Activated T-helper 17 cell treated with anti-CD3 and anti-CD28 coated beads, Interleukin-2, amount 50 U/mL, for 72 hours (primary cell): Measurements from ENCODE around the gene AMN. TPM values are rescaled to one million over a fixed set of nuclear protein-coding genes. Genes with fewer than 3 reads are reported as not detected.
"Not testable (repeated sequence)": the region's sequence is repeated elsewhere in the genome, so short reads cannot be mapped to it uniquely, and the experiment has no call there.

Experiments
- ATAC-seq: fragments of 150-1000 bp; cut with Tn5 transposase; replicated peaks from 2 replicates; pipeline ENCODE4 v1.10.0; 2021; ENCODE audit warnings: mild to moderate bottlenecking, moderate library complexity
- H3K27ac Mint-ChIP-seq: one replicate; pipeline ENCODE4 v1.8.0; 2022; ENCODE audit warnings: mixed read lengths
- H3K27me3 Mint-ChIP-seq: one replicate; pipeline ENCODE4 v1.8.0; 2022; ENCODE audit warnings: mixed read lengths
- H3K36me3 Mint-ChIP-seq: one replicate; pipeline ENCODE4 v1.8.0; 2022; ENCODE audit warnings: low read depth, mild to moderate bottlenecking, mixed read lengths
- H3K4me1 Mint-ChIP-seq: one replicate; pipeline ENCODE4 v1.8.0; 2022; ENCODE audit warnings: mixed read lengths
- H3K4me3 Mint-ChIP-seq: one replicate; pipeline ENCODE4 v1.8.0; 2022; ENCODE audit warnings: mild to moderate bottlenecking, mixed read lengths
- H3K9me3 Mint-ChIP-seq: one replicate; pipeline ENCODE4 v1.8.0; 2022; ENCODE audit warnings: mixed read lengths
- total RNA-seq, 2 donors: library from RNA; stranded (reverse); gene quantifications; one replicate each; pipeline ENCODE4 v1.2.3, GENCODE V29; 2022

AMN gene
- total RNA-seq, 2 donors from 2014 or later: 2.1 to 2.3 TPM

DNA sequence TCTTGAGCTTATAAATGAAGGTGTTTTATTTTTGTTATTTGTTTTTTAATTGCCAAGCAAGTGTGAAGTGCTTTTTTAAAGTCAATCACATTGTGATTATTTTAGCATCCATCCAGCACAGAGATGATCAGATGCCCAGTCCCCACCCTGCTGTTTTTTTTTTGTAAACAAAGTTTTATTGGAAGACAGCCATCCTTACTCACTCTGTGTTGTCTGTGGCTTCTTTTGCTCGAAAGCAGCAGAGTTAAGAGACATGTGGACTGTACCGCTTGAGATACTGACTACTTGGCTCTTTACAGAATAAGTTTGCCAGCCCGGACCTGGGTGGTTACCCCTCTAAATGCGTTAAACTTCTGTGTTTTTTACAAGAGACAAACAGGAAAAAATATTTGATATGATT lies 30.9 kb upstream of the AMN start:
- no peak overlapping the region for H3K4me3 Mint-ChIP-seq
- H3K4me1 Mint-ChIP-seq: no peaks in the 10 kb centered on the region
- H3K9me3 Mint-ChIP-seq: no peaks in the 10 kb centered on the region
- no peaks in the 10 kb centered on the region for H3K36me3 Mint-ChIP-seq
- no peak for ATAC-seq
- no peaks in the 10 kb centered on the region for H3K27me3 Mint-ChIP-seq
- peak overlapping the region; percentile 41 for H3K27ac Mint-ChIP-seq

DNA sequence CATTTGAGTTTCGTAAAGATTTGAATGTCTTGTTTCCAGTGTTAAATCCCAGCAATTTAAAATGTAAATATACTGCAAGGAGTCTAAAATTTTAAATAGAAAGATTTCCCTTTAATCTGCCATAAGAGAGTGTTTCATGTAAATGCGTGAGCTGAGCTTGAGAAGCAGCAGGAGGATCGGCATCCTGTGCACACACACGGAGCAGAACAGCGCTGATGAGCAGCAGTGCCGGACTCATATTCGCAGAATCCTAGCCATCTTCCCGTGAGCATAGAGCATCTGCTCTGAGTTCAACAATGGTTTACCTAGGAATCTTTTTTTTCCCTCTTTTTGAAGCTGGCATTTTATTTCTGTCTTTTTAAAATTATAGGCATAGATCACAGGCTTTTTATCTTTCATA lies 29.8 kb upstream of the AMN start:
- Mint-ChIP-seq H3K9me3 (no peaks in the 10 kb centered on the region), H3K27ac (no peak overlapping the region), H3K36me3 (no peaks in the 10 kb centered on the region), H3K4me3 (no peak overlapping the region), H3K27me3 (no peaks in the 10 kb centered on the region), H3K4me1 (peaks cover under 1% of the 10 kb centered on the region)
- ATAC-seq: no peak

DNA sequence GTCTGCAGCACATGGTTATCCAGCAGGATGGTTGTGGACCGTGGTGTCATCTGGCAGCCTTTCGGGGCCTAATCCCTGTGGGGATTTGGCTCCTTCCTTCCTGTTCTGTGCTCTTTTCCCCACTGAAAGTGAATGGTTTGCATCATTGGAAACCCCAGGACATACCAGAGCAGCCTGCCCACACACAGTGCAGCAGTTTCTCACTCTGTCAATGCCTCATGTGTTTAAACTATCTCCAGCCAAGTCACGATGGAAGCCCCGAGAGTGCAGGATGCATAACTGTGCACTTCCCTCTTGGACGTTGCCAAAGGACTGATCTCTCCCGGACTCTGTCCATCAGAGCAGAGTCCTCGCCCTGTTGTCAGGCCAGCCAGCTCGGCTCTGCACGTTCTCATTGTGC lies 29.0 kb upstream of the AMN start:
- ATAC-seq: peak; percentile 39
- no peaks in the 10 kb centered on the region for H3K27me3 Mint-ChIP-seq
- no peak overlapping the region for H3K4me3 Mint-ChIP-seq
- H3K9me3 Mint-ChIP-seq: no peaks in the 10 kb centered on the region
- no peaks in the 10 kb centered on the region for H3K36me3 Mint-ChIP-seq
- peaks cover 6% of the 10 kb centered on the region for H3K4me1 Mint-ChIP-seq
- H3K27ac Mint-ChIP-seq: no peak overlapping the region

DNA sequence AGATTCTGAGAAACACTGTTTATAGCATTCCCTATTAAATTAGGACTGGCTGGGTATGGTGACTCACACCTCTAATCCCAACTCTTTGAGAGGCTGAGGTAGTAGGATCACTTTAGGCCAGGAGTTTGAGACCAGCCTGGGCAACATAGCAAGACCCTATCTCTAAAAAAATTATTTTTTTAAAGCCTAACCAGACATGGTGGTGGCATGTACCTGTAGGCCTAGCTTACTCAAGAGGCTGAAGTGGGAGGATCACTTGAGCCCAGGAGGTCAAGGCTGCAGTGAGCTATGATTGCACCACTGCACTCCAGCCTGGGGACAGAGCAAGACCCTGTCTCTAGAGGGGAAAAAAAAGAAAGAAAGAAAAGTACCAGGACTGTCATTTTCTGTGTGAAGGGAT lies 25.7 kb upstream of the AMN start:
- H3K4me1 Mint-ChIP-seq, H3K36me3 Mint-ChIP-seq, H3K9me3 Mint-ChIP-seq, ATAC-seq, H3K4me3 Mint-ChIP-seq, H3K27me3 Mint-ChIP-seq: not testable (repeated sequence)
- H3K27ac Mint-ChIP-seq: peak overlapping the region; percentile 15

DNA sequence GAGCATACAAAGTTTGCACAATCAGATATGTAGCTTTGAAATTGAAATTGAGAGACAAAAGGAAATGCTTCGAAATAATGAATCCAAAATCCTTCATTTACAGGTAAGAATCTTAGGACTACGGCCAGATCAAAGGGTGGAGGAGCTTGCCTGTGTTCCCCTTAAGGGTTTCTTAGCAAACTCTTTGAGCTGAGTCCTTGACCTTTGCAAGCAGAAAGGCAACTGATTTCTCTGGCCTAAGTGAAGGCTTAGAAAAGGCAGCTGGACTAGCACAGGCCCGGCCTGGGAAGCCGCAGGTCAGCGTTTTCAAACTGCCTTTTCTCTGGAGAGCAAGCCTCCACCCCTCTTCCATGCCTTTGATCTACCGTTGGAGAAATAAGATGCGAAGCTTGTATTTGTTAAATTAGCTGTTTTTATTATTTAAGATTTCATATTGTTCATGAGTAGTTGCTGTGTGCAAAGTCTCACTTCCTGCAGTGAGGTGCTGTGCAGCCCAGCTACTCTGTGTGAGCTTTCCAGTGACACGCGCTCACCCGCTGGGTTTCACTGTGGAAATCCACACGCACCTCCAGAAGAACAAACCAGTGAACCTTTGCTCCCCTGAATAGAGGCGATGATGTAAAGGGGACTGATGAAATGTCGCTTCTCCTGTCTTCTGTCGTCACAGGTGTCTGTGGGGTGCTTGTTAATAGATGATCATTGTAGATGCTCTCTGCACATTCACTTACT lies 25.0 kb upstream of the AMN start:
- ATAC-seq: no peak
- Mint-ChIP-seq H3K27ac (peak overlapping the region; percentile 15), H3K4me3 (no peak overlapping the region), H3K4me1 (peaks cover 10% of the 10 kb centered on the region), H3K36me3 (no peaks in the 10 kb centered on the region), H3K9me3 (no peaks in the 10 kb centered on the region), H3K27me3 (no peaks in the 10 kb centered on the region)

DNA sequence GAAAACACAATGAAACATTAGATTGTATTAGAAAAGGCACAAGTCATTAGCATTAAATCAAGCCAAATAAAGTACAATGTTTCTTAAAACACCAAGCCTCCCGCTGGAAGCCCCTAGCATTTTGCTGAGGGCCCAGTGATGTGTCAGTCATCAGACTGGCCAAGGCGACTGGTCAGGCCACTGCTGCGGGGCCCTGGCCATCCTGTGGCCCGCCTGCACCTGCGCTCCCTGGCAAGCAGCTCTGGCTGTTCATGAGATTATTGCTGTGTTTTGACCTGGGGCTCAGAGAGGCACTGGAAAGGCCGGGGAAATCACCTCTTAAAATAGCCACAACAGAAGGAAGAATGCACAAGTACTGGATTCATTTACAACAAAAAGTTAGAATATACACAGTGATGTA lies 24.2 kb upstream of the AMN start:
- Mint-ChIP-seq H3K9me3 (no peaks in the 10 kb centered on the region), H3K4me1 (peaks cover 10% of the 10 kb centered on the region), H3K27me3 (no peaks in the 10 kb centered on the region), H3K27ac (peak overlapping the region; percentile 75), H3K36me3 (no peaks in the 10 kb centered on the region), H3K4me3 (no peak overlapping the region)
- no peak for ATAC-seq

DNA sequence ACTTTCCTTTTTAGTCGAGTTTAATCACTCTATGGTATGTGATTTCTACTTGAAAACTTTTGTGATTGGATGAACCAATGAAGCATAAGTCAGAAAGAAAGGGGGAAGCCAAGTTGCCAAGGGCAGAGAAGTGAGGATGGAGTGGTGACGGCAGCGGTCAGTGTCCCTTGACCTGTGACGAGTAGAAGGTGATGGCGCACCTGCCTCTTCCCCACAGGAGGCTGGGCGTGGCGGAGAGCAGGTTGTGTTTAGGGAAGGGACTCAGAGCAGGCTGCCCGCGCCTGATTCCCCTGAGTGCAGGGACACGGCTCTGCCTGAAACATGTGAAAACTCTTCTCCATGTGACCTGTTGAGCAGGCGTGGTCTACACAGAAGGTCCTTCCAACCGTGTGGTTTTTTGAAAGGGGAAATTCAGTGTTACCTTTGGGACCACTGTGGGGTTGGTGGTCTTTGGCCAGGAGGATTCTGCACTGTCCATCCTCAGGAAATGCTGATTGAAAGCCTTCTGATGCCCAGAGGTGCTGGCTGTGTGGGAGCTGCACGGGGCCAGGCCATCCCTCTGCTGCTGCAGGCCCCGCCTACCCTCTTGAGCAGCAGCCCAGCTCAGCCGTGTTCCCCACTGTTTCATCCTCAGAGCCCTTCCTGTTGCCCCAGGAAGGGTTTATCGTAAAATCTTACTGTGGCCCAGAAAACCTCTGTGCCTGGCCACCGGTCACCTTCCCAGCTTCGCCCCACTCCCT lies 23.5 kb upstream of the AMN start:
- H3K4me3 Mint-ChIP-seq: no peak overlapping the region
- peaks cover 10% of the 10 kb centered on the region for H3K4me1 Mint-ChIP-seq
- H3K27ac Mint-ChIP-seq: peak overlapping the region; percentile 77
- no peaks in the 10 kb centered on the region for H3K36me3 Mint-ChIP-seq
- no peaks in the 10 kb centered on the region for H3K27me3 Mint-ChIP-seq
- no peaks in the 10 kb centered on the region for H3K9me3 Mint-ChIP-seq
- ATAC-seq: peak; percentile 5

DNA sequence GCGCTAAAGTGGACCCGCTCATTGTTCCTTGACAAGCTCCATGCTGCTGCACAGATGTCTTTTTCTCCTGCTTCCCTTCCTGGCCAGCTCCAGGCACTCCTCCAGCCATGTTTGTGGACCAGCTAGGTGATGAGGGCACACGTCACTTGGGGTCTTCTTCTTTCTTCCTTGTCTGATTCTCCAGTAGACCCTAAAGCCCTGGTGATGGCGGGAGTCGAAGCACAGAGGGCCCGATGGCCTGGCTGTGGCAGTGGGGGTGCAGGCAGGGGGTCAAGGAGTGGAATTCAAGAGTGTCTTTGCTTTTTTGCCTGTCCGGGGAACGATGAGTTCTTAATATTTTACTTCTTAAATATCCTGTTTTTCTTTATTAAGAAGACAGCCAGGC lies 23.0 kb upstream of the AMN start:
- no peaks in the 10 kb centered on the region for H3K36me3 Mint-ChIP-seq
- peak overlapping the region; percentile 77 for H3K27ac Mint-ChIP-seq
- no peaks in the 10 kb centered on the region for H3K27me3 Mint-ChIP-seq

DNA sequence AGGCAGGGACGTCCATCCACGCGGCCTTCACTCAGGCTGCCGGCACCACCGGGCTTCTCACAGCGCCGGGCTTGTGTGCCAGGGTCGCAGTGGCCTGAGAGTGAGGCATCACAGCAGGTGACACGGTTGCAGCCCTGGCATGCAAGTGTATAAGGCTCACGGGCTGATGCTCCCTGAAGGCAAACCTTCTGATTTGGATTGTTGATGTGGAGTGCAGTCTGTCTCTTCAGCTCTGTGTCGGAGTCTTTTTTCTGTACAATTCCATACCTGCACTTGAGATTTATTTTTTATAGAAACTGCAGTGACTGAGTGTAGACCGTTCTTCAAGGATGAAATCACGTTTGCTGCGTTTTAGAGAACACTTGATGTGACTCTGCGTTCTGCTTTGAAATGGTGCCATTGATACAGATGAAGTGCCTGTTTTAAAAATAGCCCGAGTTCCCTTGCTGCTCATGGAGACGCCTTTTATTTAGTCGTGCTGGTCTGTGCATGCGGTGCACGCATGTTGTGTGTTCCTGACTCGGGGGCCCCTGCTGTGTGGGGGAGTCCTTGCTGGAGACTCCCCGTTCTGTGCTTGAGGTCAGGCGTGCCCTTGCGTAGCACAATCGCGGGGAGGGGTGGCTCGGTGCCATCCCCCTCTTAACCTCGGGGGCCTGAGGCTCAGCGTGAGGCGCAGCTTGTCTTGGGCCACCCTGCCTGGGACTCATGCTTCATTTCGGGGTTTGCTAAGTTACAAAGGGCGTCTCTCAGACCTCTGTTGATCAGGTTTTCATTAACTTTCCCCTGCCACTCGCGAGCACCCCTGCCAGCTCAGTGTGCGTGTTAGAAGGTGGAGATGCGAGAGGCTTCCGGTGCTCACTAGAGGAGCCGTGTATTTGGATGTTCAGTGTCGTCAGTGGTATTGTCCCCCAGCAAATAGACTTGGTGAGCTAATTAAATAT lies 21.6 kb upstream of the AMN start:
- Mint-ChIP-seq H3K4me1 (peaks cover 10% of the 10 kb centered on the region), H3K4me3 (no peak overlapping the region), H3K36me3 (no peaks in the 10 kb centered on the region), H3K27me3 (no peaks in the 10 kb centered on the region), H3K9me3 (no peaks in the 10 kb centered on the region), H3K27ac (no peak overlapping the region)
- ATAC-seq: no peak

More for the DNA sequence above, 23.0 kb upstream of the AMN start:
- H3K4me3 Mint-ChIP-seq: no peak overlapping the region
- no peaks in the 10 kb centered on the region for H3K9me3 Mint-ChIP-seq
- ATAC-seq: no peak
- H3K4me1 Mint-ChIP-seq: peaks cover 10% of the 10 kb centered on the region

DNA sequence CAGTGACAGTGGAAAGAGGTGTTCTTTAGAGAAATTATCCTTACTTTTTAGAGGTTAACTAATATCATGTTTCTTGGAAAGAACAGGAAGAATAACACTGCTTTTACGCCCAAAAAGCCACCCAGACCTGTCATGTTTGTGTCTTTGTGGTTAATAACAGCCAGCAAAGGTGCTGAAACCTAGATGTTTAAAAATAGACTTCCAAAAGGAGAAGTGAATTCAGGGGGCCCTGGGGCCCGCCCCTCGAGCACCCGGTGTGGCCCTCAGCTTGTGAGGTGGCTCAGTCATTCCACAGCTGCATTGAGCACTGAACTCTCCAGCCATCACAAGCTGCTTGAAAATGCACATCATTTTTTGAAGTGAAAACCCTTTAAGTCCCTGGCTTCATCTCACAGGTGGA lies 20.8 kb upstream of the AMN start:
- Mint-ChIP-seq H3K4me3 (no peak overlapping the region), H3K27ac (no peak overlapping the region), H3K36me3 (no peaks in the 10 kb centered on the region), H3K27me3 (no peaks in the 10 kb centered on the region), H3K9me3 (no peaks in the 10 kb centered on the region), H3K4me1 (peaks cover 10% of the 10 kb centered on the region)
- no peak for ATAC-seq

DNA sequence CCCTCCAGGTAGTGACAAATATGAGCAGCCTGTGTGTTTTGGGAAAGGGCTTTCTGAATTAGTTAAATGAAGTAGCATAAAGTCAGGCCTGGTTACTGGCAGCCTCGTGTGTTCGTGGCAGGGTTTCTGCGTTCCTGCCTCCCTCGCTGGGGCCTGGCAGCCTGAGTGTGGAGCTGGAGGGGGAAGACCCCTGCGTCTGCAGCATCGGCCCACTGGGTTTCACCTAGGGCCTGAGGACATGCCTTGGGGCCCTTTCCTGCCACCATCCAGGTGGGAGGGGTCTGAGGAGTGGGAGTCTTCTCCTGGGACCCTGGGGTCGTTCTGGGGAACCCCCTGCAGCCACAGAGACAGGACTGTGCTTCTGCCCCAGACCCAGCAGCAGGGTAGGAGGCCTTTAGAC lies 20.4 kb upstream of the AMN start:
- ATAC-seq: no peak
- H3K9me3 Mint-ChIP-seq: no peaks in the 10 kb centered on the region
- no peaks in the 10 kb centered on the region for H3K36me3 Mint-ChIP-seq
- peaks cover 10% of the 10 kb centered on the region for H3K4me1 Mint-ChIP-seq
- H3K27me3 Mint-ChIP-seq: no peaks in the 10 kb centered on the region
- H3K4me3 Mint-ChIP-seq: no peak overlapping the region
- peak overlapping the region; percentile 76 for H3K27ac Mint-ChIP-seq

DNA sequence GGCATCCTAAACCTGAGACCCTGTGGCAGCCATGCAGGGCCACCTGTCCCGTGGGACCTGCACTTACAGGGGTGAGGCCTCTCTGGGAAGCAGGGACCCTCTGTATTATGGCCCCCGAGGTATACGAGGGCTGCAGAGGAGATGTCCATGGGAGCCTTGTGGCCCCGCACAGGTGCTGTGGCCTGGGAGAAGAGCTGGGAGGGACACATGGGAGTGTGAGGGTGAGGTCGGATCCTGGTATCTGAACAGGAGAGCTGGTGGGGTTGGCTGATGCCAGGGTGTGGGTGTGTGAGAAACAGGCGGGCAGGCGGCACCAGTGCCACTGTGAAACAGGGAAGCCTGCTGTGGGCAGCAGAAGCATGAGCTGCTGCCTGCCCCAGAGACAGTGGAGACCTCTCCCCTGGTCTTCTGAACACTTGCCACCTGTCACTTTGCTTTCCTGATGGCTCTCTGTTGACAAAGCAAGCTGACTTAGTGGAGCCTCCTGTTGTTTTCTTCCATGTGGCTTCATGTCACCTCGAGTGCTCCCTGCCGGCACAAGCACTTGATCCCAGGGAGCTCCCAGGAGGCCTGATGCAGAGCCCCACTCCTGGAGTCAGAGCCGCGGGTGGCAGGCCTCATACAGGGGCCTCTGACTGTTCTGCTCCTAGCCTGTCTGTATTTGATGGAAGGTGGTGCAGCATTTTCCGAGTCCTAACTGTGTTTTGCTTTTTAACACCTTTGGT lies 19.8 kb upstream of the AMN start:
- peaks cover 9% of the 10 kb centered on the region for H3K4me1 Mint-ChIP-seq
- peak overlapping the region; percentile 76 for H3K27ac Mint-ChIP-seq
- H3K4me3 Mint-ChIP-seq: no peak overlapping the region
- ATAC-seq: no peak
- peaks cover 4% of the 10 kb centered on the region for H3K36me3 Mint-ChIP-seq
- H3K27me3 Mint-ChIP-seq: no peaks in the 10 kb centered on the region
- H3K9me3 Mint-ChIP-seq: no peaks in the 10 kb centered on the region

DNA sequence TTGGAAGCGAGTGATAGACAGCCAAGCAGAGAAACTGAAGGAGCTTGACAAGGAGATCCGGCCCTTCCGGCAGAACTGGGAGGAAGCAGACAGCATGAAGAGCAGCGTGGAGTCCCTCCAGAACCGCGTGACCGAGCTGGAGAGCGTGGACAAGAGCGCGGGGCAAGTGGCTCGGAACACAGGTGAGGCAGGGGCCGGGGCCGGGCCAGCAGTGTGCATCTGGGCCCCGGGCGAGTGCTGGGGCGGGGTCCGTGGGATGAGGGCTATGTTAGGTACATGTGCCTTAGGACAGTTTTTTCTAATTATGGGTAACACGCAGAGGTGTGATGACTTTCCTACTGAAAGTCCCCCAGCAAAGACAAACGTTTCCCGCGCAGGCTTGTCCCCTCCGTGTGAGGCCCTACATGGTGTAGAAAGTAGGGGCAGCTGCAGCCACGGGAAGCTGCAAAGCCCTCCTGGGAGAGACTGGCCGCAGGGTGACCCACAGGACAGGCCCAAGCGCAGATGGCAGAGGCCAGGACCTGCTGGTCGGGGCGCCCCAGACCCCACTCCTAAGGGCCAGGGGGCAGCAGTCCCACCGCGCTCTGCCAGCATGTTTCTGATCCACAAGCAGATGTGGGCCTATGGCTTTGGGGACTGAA lies 19.1 kb upstream of the AMN start:
- ATAC-seq: no peak
- H3K27me3 Mint-ChIP-seq: no peaks in the 10 kb centered on the region
- peak overlapping the region; percentile 76 for H3K27ac Mint-ChIP-seq
- peaks cover 10% of the 10 kb centered on the region for H3K36me3 Mint-ChIP-seq
- no peak overlapping the region for H3K4me3 Mint-ChIP-seq
- peaks cover 5% of the 10 kb centered on the region for H3K4me1 Mint-ChIP-seq
- H3K9me3 Mint-ChIP-seq: no peaks in the 10 kb centered on the region
